Measurements from ENCODE around the gene RPL23. TPM values are rescaled to one million over a fixed set of nuclear protein-coding genes. Genes with fewer than 3 reads are reported as not detected.

Gene RPL23
- total and polyA plus RNA-seq, 2 experiments from 2014 or later = 877 to 4,267 TPM

DNA sequence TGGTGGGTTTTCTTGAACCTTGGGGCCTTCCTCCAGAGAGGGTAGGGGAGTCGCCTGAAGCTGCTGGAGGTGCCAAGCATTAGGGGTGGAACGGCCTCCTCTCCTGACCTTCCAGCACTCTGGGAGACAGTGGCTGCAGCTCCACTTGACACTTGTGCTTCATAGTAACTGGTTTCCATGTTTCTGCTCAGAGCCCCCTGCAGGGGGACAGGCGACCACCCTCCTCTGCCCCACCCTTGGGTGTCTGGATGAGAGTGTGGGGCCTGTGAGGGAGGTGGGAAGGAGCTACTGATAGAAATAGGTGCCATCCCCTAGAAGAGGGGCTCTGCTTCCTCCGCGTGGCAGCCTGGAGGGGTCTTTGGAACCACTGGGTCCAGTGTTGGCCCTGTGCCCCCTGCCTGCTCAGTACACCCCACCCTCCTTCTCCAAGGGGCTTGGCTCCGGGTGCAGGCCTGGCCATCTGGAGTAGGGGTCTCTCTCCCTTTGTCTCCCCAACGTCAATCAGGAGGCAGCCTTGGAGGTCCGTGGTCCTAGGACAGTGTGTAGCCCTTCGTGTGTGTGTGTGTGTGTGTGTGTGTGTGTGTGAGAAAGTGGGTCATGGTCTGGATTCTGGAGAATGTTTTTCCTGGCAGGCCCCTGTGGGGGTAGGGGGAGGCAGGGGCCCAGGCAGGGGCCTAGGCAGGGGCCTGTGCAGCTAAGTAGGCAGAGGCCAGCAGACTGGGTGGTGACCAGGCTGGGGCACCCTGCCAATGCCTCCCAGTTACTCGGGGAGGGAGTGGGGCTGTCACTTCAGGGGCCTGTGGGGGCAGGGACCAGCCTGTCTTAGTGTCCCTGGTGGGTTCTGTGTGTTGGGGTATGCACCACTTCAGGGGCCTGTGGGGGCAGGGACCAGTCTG lies 21.2 kb upstream of the RPL23 start:
- peaks cover 74% of the 10 kb centered on the region for H3K4me1 ChIP-seq (ENCODE audit: insufficient read depth)
- H3K27ac Mint-ChIP-seq = peak overlapping the region; percentile 78

More for the DNA sequence above, 21.2 kb upstream of the RPL23 start:
- Histone ChIP-seq H3K27me3 (ENCODE audit: insufficient read depth) (no peaks in the 10 kb centered on the region), H3K36me3 (ENCODE audit: insufficient read depth) (no peaks in the 10 kb centered on the region), H3K79me2 (replicated peaks; ENCODE audit: insufficient read depth) (peaks cover 81% of the 10 kb centered on the region), H3K27ac (ENCODE audit: low read depth) (0 out of 2 replicates have a peak overlapping the region, but pooled peaks have one; percentile 39), H4K20me1 (replicated peaks; ENCODE audit: insufficient read depth) (peaks cover 15% of the 10 kb centered on the region), H2AFZ (no peak overlapping the region), H3K4me2 (0 out of 2 replicates have a peak overlapping the region, but pooled peaks have one; percentile 38), H3F3A (replicated peaks; ENCODE audit: low read depth) (0 out of 2 replicates have a peak, but pooled peaks cover 10% of the 10 kb centered on the region), H3K4me3 (no peak overlapping the region), H3K9me2 (ENCODE audit: insufficient read depth) (no peaks in the 10 kb centered on the region)
- Mint-ChIP-seq H3K4me1 (peaks cover 74% of the 10 kb centered on the region), H3K9me3 (no peaks in the 10 kb centered on the region), H3K27me3 (ENCODE audit: insufficient read depth, low read depth, poor library complexity) (peaks cover 13% of the 10 kb centered on the region), H3K4me3 (no peak overlapping the region; the same call in 2 of the 3 replicates), H3K36me3 (ENCODE audit: low read depth) (peaks cover 17% of the 10 kb centered on the region)
- no peak for ATAC-seq
- TF ChIP-seq CREB1 (CRISPR knock-in tag; IDR thresholded peaks at IDR 0.05; ENCODE audit: low read depth) (no peak), JUNB (IDR thresholded peaks at IDR 0.05; ENCODE audit: unreplicated experiment) (no peak), EZH2 (IDR thresholded peaks at IDR 0.05; ENCODE audit: low read depth, unreplicated experiment) (no peak), ZNF331 (CRISPR knock-in tag; IDR thresholded peaks at IDR 0.05; ENCODE audit: low read depth) (no peak), NANOG (IDR thresholded peaks at IDR 0.05; ENCODE audit: borderline replicate concordance) (no peak), POLR2AphosphoS5 (IDR thresholded peaks at IDR 0.05; ENCODE audit: low read depth) (no peak), ZNF114 (CRISPR knock-in tag; IDR thresholded peaks at IDR 0.05) (no peak), STAT1 (IDR thresholded peaks at IDR 0.05; ENCODE audit: unreplicated experiment) (no peak), EZH2phosphoT487 (IDR thresholded peaks at IDR 0.05; ENCODE audit: unreplicated experiment) (no peak)
- TF ChIP-seq, protein P1, sequence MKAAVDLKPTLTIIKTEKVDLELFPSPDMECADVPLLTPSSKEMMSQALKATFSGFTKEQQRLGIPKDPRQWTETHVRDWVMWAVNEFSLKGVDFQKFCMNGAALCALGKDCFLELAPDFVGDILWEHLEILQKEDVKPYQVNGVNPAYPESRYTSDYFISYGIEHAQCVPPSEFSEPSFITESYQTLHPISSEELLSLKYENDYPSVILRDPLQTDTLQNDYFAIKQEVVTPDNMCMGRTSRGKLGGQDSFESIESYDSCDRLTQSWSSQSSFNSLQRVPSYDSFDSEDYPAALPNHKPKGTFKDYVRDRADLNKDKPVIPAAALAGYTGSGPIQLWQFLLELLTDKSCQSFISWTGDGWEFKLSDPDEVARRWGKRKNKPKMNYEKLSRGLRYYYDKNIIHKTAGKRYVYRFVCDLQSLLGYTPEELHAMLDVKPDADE (IDR thresholded peaks at IDR 0.05) = no peak
- TF ChIP-seq, protein P2, sequence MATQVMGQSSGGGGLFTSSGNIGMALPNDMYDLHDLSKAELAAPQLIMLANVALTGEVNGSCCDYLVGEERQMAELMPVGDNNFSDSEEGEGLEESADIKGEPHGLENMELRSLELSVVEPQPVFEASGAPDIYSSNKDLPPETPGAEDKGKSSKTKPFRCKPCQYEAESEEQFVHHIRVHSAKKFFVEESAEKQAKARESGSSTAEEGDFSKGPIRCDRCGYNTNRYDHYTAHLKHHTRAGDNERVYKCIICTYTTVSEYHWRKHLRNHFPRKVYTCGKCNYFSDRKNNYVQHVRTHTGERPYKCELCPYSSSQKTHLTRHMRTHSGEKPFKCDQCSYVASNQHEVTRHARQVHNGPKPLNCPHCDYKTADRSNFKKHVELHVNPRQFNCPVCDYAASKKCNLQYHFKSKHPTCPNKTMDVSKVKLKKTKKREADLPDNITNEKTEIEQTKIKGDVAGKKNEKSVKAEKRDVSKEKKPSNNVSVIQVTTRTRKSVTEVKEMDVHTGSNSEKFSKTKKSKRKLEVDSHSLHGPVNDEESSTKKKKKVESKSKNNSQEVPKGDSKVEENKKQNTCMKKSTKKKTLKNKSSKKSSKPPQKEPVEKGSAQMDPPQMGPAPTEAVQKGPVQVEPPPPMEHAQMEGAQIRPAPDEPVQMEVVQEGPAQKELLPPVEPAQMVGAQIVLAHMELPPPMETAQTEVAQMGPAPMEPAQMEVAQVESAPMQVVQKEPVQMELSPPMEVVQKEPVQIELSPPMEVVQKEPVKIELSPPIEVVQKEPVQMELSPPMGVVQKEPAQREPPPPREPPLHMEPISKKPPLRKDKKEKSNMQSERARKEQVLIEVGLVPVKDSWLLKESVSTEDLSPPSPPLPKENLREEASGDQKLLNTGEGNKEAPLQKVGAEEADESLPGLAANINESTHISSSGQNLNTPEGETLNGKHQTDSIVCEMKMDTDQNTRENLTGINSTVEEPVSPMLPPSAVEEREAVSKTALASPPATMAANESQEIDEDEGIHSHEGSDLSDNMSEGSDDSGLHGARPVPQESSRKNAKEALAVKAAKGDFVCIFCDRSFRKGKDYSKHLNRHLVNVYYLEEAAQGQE (IDR thresholded peaks at IDR 0.05; ENCODE audit: unreplicated experiment) = no peak
- TF ChIP-seq, protein P3, sequence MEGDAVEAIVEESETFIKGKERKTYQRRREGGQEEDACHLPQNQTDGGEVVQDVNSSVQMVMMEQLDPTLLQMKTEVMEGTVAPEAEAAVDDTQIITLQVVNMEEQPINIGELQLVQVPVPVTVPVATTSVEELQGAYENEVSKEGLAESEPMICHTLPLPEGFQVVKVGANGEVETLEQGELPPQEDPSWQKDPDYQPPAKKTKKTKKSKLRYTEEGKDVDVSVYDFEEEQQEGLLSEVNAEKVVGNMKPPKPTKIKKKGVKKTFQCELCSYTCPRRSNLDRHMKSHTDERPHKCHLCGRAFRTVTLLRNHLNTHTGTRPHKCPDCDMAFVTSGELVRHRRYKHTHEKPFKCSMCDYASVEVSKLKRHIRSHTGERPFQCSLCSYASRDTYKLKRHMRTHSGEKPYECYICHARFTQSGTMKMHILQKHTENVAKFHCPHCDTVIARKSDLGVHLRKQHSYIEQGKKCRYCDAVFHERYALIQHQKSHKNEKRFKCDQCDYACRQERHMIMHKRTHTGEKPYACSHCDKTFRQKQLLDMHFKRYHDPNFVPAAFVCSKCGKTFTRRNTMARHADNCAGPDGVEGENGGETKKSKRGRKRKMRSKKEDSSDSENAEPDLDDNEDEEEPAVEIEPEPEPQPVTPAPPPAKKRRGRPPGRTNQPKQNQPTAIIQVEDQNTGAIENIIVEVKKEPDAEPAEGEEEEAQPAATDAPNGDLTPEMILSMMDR (conservative IDR thresholded peaks at IDR 0.05; ENCODE audit: low read depth in 2 of 2) = no peak
- TF ChIP-seq, protein P4, sequence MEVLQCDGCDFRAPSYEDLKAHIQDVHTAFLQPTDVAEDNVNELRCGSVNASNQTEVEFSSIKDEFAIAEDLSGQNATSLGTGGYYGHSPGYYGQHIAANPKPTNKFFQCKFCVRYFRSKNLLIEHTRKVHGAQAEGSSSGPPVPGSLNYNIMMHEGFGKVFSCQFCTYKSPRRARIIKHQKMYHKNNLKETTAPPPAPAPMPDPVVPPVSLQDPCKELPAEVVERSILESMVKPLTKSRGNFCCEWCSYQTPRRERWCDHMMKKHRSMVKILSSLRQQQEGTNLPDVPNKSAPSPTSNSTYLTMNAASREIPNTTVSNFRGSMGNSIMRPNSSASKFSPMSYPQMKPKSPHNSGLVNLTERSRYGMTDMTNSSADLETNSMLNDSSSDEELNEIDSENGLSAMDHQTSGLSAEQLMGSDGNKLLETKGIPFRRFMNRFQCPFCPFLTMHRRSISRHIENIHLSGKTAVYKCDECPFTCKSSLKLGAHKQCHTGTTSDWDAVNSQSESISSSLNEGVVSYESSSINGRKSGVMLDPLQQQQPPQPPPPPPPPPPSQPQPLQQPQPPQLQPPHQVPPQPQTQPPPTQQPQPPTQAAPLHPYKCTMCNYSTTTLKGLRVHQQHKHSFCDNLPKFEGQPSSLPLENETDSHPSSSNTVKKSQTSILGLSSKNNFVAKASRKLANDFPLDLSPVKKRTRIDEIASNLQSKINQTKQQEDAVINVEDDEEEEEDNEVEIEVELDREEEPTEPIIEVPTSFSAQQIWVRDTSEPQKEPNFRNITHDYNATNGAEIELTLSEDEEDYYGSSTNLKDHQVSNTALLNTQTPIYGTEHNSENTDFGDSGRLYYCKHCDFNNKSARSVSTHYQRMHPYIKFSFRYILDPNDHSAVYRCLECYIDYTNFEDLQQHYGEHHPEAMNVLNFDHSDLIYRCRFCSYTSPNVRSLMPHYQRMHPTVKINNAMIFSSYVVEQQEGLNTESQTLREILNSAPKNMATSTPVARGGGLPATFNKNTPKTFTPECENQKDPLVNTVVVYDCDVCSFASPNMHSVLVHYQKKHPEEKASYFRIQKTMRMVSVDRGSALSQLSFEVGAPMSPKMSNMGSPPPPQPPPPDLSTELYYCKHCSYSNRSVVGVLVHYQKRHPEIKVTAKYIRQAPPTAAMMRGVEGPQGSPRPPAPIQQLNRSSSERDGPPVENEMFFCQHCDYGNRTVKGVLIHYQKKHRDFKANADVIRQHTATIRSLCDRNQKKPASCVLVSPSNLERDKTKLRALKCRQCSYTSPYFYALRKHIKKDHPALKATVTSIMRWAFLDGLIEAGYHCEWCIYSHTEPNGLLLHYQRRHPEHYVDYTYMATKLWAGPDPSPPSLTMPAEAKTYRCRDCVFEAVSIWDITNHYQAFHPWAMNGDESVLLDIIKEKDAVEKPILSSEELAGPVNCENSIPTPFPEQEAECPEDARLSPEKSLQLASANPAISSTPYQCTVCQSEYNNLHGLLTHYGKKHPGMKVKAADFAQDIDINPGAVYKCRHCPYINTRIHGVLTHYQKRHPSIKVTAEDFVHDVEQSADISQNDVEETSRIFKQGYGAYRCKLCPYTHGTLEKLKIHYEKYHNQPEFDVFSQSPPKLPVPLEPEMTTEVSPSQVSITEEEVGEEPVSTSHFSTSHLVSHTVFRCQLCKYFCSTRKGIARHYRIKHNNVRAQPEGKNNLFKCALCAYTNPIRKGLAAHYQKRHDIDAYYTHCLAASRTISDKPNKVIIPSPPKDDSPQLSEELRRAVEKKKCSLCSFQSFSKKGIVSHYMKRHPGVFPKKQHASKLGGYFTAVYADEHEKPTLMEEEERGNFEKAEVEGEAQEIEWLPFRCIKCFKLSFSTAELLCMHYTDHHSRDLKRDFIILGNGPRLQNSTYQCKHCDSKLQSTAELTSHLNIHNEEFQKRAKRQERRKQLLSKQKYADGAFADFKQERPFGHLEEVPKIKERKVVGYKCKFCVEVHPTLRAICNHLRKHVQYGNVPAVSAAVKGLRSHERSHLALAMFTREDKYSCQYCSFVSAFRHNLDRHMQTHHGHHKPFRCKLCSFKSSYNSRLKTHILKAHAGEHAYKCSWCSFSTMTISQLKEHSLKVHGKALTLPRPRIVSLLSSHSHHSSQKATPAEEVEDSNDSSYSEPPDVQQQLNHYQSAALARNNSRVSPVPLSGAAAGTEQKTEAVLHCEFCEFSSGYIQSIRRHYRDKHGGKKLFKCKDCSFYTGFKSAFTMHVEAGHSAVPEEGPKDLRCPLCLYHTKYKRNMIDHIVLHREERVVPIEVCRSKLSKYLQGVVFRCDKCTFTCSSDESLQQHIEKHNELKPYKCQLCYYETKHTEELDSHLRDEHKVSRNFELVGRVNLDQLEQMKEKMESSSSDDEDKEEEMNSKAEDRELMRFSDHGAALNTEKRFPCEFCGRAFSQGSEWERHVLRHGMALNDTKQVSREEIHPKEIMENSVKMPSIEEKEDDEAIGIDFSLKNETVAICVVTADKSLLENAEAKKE (CRISPR knock-in tag; IDR thresholded peaks at IDR 0.05) = no peak
- DNase-seq (ENCODE audit: low spot score) = no peak

Data from GM23338 (cell line).